Prostate gland (tissue), 2 donors: ENCODE measurements around the gene ODF4. TPM values are rescaled to one million over a fixed set of nuclear protein-coding genes. Genes with fewer than 3 reads are reported as not detected.

Experiments
- DNase-seq: peaks from one replicate; pipeline ENCODE4 v3.0.0-alpha.2; 2019; ENCODE audit warnings: low spot score
- H3K27ac ChIP-seq, 2 donors: fragments of 200-600 bp; sonication (generic); 2 replicates each; pipeline ENCODE4 v1.5.1; 2017 to 2019
- H3K27me3 ChIP-seq: fragments of 200-600 bp; sonication (generic); replicated peaks from 2 replicates; pipeline ENCODE4 v1.5.1; 2019; ENCODE audit not compliant: insufficient read depth
- H3K36me3 ChIP-seq, 2 donors: fragments of 200-600 bp; sonication (generic); 1 replicate in 1 of 2; 2 replicates in 1 of 2; pipeline versions ENCODE4 v1.5.1 to v1.8.1; 2017 to 2019
- H3K4me1 ChIP-seq: fragments of 200-600 bp; sonication (generic); replicated peaks from 2 replicates; pipeline ENCODE4 v1.5.1; 2019
- H3K4me3 ChIP-seq, 2 donors: fragments of 200-600 bp; sonication (generic); 2 replicates each; pipeline ENCODE4 v1.5.1; 2017 to 2019
- H3K9me3 ChIP-seq: fragments of 200-600 bp; sonication (generic); 2 replicates; pipeline ENCODE4 v1.5.1; 2017
- CTCF ChIP-seq, 4 experiments: fragments of 200-600 bp in 2 of 4; fragments of 450-650 bp in 2 of 4; sonication (generic) in 2 of 4; IDR thresholded peaks; 1 replicate in 3 of 4; 2 replicates in 1 of 4; pipeline ENCODE4 v1.5.1; 2016 to 2019; ENCODE audit warnings: antibody characterized with exemption in 4 of 4, mild to moderate bottlenecking in 2 of 4, moderate library complexity in 2 of 4
- POLR2A ChIP-seq: fragments of 450-650 bp; IDR thresholded peaks from one replicate; pipeline ENCODE4 v1.6.1; 2016; ENCODE audit warnings: antibody characterized with exemption, mild to moderate bottlenecking
- POLR2AphosphoS5 ChIP-seq: sonication (generic); formaldehyde crosslinking; IDR thresholded peaks from one replicate; pipeline ENCODE4 v1.6.1; 2017; ENCODE audit warnings: antibody characterized with exemption
- WGBS: methylation state at CpG from one replicate; pipeline ENCODE4 v1.1.5; 2018; 5-methylcytosine and 5-hydroxymethylcytosine counted together
- intact Hi-C: fragments of 100-400 bp; cut with DNase I; formaldehyde crosslinking; loops from one replicate; pipeline ENCODE4 v1.14.2; 2022
- total RNA-seq, 2 donors: library from RNA; depleted of rRNA; stranded (reverse); fragments of >200 nt; gene quantifications; one replicate each; pipeline ENCODE4 v1.1.0, GENCODE V29; 2016

ODF4 gene
- total RNA-seq, 2 donors from 2014 or later: not detected

DNA sequence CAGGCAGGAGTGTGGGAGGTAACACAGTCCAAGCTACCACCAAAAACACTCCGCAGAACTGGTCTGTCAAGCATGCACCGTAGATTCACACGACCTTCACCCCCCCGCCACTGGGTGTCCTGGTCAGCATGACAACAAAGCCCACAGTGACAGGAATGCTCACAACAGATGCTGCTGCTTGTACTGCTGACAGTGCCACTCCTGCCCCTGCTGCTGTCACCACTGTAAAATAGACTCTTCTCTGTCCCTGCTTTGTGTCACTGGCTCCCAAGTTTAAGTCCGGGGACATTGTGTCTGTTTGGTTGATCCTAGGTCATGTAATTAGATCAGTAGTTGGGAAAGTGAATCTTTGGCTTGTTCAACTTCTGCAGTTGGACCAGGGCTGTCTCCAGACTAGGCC lies 7.0 kb upstream of the ODF4 start:
- Histone ChIP-seq H3K4me1 (no peaks in the 10 kb centered on the region), H3K9me3 (no peaks in the 10 kb centered on the region), H3K27me3 (no peaks in the 10 kb centered on the region), H3K4me3 (no peak overlapping the region), H3K36me3 (no peaks in the 10 kb centered on the region), H3K27ac (no peak overlapping the region)
- TF ChIP-seq POLR2A: no peak
- TF ChIP-seq POLR2AphosphoS5: no peak
- no peak for TF ChIP-seq CTCF (IDR thresholded peaks at IDR 0.05)
- no peak for DNase-seq
- WGBS: 47% methylated on average over 5 of the region's 5 CpGs
- intact Hi-C loops: no loop called here

DNA sequence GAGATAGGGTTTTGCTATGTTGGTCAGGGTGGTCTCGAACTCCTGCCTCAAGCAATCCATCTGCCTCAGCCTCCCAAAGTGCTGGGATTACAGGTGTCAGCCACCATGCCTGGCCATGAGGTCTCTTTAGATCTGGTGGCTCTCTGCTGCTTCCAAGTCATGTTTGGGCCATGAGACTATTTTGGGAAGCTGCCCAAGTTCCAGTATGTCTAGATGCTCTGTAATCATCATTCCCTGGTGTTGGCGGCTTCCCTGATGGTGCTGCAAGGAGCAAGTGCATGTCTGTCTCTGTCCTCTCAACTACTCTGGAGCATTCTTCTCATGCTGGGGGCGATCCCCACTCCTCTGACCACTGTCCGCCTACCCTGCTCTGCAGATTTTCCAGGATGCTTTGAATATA lies 6.4 kb upstream of the ODF4 start:
- Histone ChIP-seq H3K36me3 (no peaks in the 10 kb centered on the region), H3K4me1 (no peaks in the 10 kb centered on the region), H3K27ac (no peak overlapping the region), H3K4me3 (no peak overlapping the region), H3K27me3 (no peaks in the 10 kb centered on the region), H3K9me3 (no peaks in the 10 kb centered on the region)
- WGBS: 96% methylated on average over 4 of the region's 4 CpGs
- TF ChIP-seq CTCF (IDR thresholded peaks at IDR 0.05) (no peak), POLR2A (no peak), POLR2AphosphoS5 (no peak)
- no peak for DNase-seq
- intact Hi-C loops: no loop called here

DNA sequence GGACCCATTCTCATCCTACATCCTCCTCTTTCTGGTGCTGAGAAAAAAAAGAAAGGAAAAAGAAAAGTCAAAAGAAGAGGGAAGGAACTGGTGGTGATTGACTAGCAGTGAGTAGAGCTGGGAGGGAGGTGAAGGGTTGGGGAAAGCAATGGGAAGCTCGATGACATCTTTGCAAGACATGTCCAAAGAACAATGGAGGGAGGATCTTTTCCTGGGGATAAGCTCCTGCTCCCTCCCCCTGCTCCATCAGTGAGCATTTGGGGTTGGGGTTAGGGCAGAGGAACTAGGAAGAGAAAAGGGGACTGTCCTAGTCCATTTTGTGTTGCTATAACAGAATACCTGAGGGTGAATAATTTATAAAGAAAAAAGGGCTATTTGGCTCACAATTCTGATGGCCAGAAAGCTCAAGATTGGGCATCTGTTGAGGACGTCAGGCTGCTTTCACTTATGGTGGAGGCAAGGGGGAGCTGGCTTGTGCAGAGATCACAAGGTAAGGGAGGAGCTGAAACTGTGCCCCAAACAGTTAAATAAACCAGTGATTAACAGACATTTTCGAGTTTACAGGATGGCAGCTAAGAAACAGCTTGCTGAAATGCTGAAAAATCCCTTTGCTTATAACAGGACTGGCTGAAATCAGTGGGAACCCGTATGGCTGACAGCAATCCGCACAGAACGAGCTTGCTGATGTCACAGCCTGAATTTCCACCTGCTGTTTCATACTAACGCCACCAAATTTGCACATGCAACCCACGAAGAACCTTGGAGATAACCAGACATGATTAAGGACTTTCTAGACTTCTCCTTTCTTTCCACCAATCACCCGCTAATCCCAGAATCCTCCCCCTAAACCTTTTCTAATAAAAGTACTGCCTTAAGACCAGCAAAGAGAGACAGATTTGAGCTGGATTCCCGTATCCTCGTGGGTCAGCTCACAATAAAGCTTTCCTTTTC lies 1.6 kb upstream of the ODF4 start:
- no peak overlapping the region for H3K27ac ChIP-seq
- WGBS: 33% methylated on average over 11 of the region's 11 CpGs
- no peak for TF ChIP-seq POLR2A
- no peak for TF ChIP-seq POLR2AphosphoS5
- TF ChIP-seq CTCF (IDR thresholded peaks at IDR 0.05): no peak
- intact Hi-C loops: no loop called here
- no peaks in the 10 kb centered on the region for H3K9me3 ChIP-seq
- H3K4me1 ChIP-seq: no peaks in the 10 kb centered on the region
- H3K27me3 ChIP-seq: no peaks in the 10 kb centered on the region
- no peak overlapping the region for H3K4me3 ChIP-seq
- no peaks in the 10 kb centered on the region for H3K36me3 ChIP-seq
- no peak for DNase-seq

DNA sequence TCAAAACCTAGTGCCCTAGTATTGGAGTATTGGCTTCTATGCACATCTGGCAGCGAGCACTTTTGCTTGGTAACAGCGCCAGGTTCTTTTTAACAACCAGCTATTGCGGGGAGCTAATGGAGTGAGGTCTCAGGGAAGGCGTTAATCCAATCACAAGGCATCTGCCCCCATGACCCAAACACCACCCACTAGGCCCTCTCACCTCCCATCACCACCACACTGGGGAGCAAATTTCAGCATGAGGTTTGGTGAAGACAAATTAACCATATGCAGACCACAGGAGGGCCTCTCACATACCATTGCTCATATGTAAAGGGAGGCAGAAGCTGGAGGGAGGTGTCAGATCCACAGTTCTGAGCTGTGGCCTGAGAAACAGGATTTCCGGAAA lies 893 bp upstream of the ODF4 start:
- no peak for TF ChIP-seq POLR2AphosphoS5
- no peak for TF ChIP-seq CTCF (IDR thresholded peaks at IDR 0.05)
- no peak for TF ChIP-seq POLR2A
- no peak for DNase-seq
- Histone ChIP-seq H3K27ac (no peak overlapping the region), H3K4me1 (no peaks in the 10 kb centered on the region), H3K4me3 (no peak overlapping the region), H3K9me3 (no peaks in the 10 kb centered on the region), H3K27me3 (no peaks in the 10 kb centered on the region), H3K36me3 (no peaks in the 10 kb centered on the region)
- intact Hi-C loops: no loop called here
- 84% methylated on average over 5 of the region's 5 CpGs for WGBS

DNA sequence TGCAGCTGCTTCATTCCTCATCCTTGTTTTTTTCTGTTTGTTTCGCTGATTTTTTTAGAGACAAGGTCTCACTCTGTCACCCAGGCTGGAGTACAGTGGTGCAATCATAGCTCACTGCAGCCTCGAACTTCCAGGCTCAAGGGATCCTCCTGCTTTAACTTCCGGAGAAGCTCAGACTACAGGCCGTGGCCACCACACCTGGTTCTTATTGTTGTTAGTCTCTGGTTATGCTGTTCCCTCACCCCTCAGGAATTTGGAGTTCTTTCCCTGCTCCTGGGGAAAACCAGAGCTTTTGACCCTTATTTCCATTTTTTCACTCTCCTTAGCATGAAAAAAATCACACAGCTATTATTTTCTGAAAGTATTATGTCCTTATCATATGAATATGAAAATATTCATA lies 1.8 kb downstream of the ODF4 start:
- no peaks in the 10 kb centered on the region for H3K9me3 ChIP-seq
- H3K36me3 ChIP-seq: no peaks in the 10 kb centered on the region
- DNase-seq: no peak
- H3K27me3 ChIP-seq: no peaks in the 10 kb centered on the region
- intact Hi-C loops: no loop called here
- 60% methylated on average over 4 of the region's 4 CpGs for whole genome bisulfite sequencing
- H3K4me1 ChIP-seq: no peaks in the 10 kb centered on the region
- no peak overlapping the region for H3K27ac ChIP-seq
- no peak overlapping the region for H3K4me3 ChIP-seq
- TF ChIP-seq CTCF (IDR thresholded peaks at IDR 0.05) (no peak), POLR2A (no peak), POLR2AphosphoS5 (no peak)
